Mucosa of rectum (tissue), 2 donors: Measurements from ENCODE around the gene LINGO3.

ENCODE experiments used
- H3K27ac ChIP-seq, 2 donors: one replicate each; pipeline ENCODE4 v1.7.0; 2013; ENCODE audit warnings: inconsistent platforms in 2 of 2, low read depth in 2 of 2, low read length in 2 of 2
- H3K27me3 ChIP-seq, 2 donors: one replicate each; pipeline ENCODE4 v1.7.0; 2013; ENCODE audit warnings: low read length in 2 of 2; ENCODE audit not compliant: control insufficient read depth in 2 of 2, insufficient read depth in 2 of 2
- H3K36me3 ChIP-seq, 2 donors: one replicate each; pipeline ENCODE4 v1.7.0; 2013; ENCODE audit warnings: low read length in 2 of 2; ENCODE audit not compliant: control insufficient read depth in 2 of 2, insufficient read depth in 2 of 2
- H3K4me1 ChIP-seq, 2 donors: one replicate each; pipeline ENCODE4 v1.7.0; 2013; ENCODE audit warnings: low read length in 2 of 2, mild to moderate bottlenecking in 1 of 2; ENCODE audit not compliant: control insufficient read depth in 2 of 2, insufficient read depth in 2 of 2
- H3K4me3 ChIP-seq, 2 donors: one replicate each; pipeline ENCODE4 v1.7.0; 2013; ENCODE audit warnings: low read length in 2 of 2
- H3K9ac ChIP-seq, 2 donors: one replicate each; pipeline ENCODE4 v1.7.0; 2013; ENCODE audit warnings: low read length in 2 of 2, low read depth in 1 of 2, mild to moderate bottlenecking in 1 of 2
- H3K9me3 ChIP-seq, 2 donors: one replicate each; pipeline ENCODE4 v1.7.0; 2013; ENCODE audit warnings: low read length in 2 of 2; ENCODE audit not compliant: control insufficient read depth in 2 of 2
- donor health status: healthy.
- donor health status: Normal muscosa, but diverticular disease.

LINGO3 gene

GRCh38 chr19:2289714-2290435 is 18.1 kb downstream of the LINGO3 start:
- Histone ChIP-seq H3K9ac (peak overlapping the region in 1 of 2 donors; percentile 14), H3K4me3 (peak overlapping the region; percentile 49 to 64), H3K9me3 (no peaks in the 10 kb centered on the region), H3K27me3 (peaks cover 27 to 53% of the 10 kb centered on the region in 2 donors), H3K27ac (peak overlapping the region in 1 of 2 donors; percentile 76), H3K36me3 (no peaks in the 10 kb centered on the region), H3K4me1 (peaks cover 0 to 17% of the 10 kb centered on the region in 2 donors)

- H3K36me3 ChIP-seq = no peaks in the 10 kb centered on the region
- H3K27ac ChIP-seq = peak overlapping the region in 1 of 2 donors; percentile 76
- H3K4me1 ChIP-seq = peaks cover 0 to 16% of the 10 kb centered on the region in 2 donors
- H3K4me3 ChIP-seq = peak overlapping the region in 1 of 2 donors; percentile 33
- no peak overlapping the region for H3K9ac ChIP-seq
- H3K27me3 ChIP-seq = peaks cover 25 to 50% of the 10 kb centered on the region in 2 donors
- H3K9me3 ChIP-seq = no peaks in the 10 kb centered on the region
These were observed 18.9 kb downstream of the LINGO3 start for GRCh38 chr19:2288818-2289713.

- Histone ChIP-seq H3K9me3 (no peaks in the 10 kb centered on the region), H3K9ac (no peak overlapping the region), H3K36me3 (no peaks in the 10 kb centered on the region), H3K4me1 (peaks cover 0 to 14% of the 10 kb centered on the region in 2 donors), H3K27ac (peak overlapping the region in 1 of 2 donors; percentile 76), H3K27me3 (peaks cover 21 to 46% of the 10 kb centered on the region in 2 donors), H3K4me3 (no peak overlapping the region)
These were observed 19.6 kb downstream of the LINGO3 start for GRCh38 chr19:2288338-2288817.

GRCh38 chr19:2287585-2288337 is 20.2 kb downstream of the LINGO3 start:
- Histone ChIP-seq H3K4me1 (peaks cover 0 to 14% of the 10 kb centered on the region in 2 donors), H3K27me3 (peaks cover 21 to 46% of the 10 kb centered on the region in 2 donors), H3K36me3 (no peaks in the 10 kb centered on the region), H3K9me3 (no peaks in the 10 kb centered on the region), H3K9ac (no peak overlapping the region), H3K4me3 (no peak overlapping the region), H3K27ac (no peak overlapping the region)

- no peaks in the 10 kb centered on the region for H3K9me3 ChIP-seq
- H3K9ac ChIP-seq = no peak overlapping the region
- peaks cover 17 to 43% of the 10 kb centered on the region in 2 donors for H3K27me3 ChIP-seq
- H3K36me3 ChIP-seq = no peaks in the 10 kb centered on the region
- no peak overlapping the region for H3K27ac ChIP-seq
- peaks cover 4 to 19% of the 10 kb centered on the region in 2 donors for H3K4me1 ChIP-seq
- H3K4me3 ChIP-seq = no peak overlapping the region
These were observed 21.4 kb downstream of the LINGO3 start for GRCh38 chr19:2286402-2287140.

GRCh38 chr19:2283835-2284507 is 24.0 kb downstream of the LINGO3 start:
- H3K9ac ChIP-seq = no peak overlapping the region
- no peak overlapping the region for H3K27ac ChIP-seq
- H3K36me3 ChIP-seq = no peaks in the 10 kb centered on the region
- peaks cover 5 to 8% of the 10 kb centered on the region in 2 donors for H3K4me1 ChIP-seq
- no peak overlapping the region for H3K4me3 ChIP-seq
- peaks cover 11 to 19% of the 10 kb centered on the region in 2 donors for H3K27me3 ChIP-seq
- no peaks in the 10 kb centered on the region for H3K9me3 ChIP-seq

- Histone ChIP-seq H3K9me3 (no peaks in the 10 kb centered on the region), H3K36me3 (no peaks in the 10 kb centered on the region), H3K4me3 (no peak overlapping the region), H3K27ac (no peak overlapping the region), H3K9ac (no peak overlapping the region), H3K4me1 (peaks cover 7 to 11% of the 10 kb centered on the region in 2 donors), H3K27me3 (peaks cover 6 to 10% of the 10 kb centered on the region in 2 donors)
These were observed 25.1 kb downstream of the LINGO3 start for GRCh38 chr19:2282862-2283237.

- peaks cover 7 to 11% of the 10 kb centered on the region in 2 donors for H3K4me1 ChIP-seq
- H3K4me3 ChIP-seq = peak within 1 kb of the TSS; percentile 50
- H3K9ac ChIP-seq = peak within 1 kb of the TSS; percentile 14 to 33
- H3K27ac ChIP-seq = no peak within 1 kb of the TSS
- H3K36me3 ChIP-seq = no peaks in the 10 kb centered on the region
- peaks cover 6% of the 10 kb centered on the region in 2 donors for H3K27me3 ChIP-seq
- H3K9me3 ChIP-seq = no peaks in the 10 kb centered on the region
These were observed 25.7 kb downstream of the LINGO3 start, which contains the start of gene PEAK3 for GRCh38 chr19:2282062-2282861. TSS of gene PEAK3 (minus strand) at chr19:2282175. CDS start at chr19:2280931, 1,244 bp downstream.
